Activated B cell treated with CpG ODN at 0.5 μM for 24 hours (primary cell): ENCODE results near the gene ANKRD65. TPM values are rescaled to one million over a fixed set of nuclear protein-coding genes. Genes with fewer than 3 reads are reported as not detected.
A peak's percentile ranks its signal among the peaks of the same experiment; 100 is the strongest.

ENCODE experiments used
- ATAC-seq: fragments of 200-7000 bp; cut with Tn5 transposase; one replicate; pipeline ENCODE4 v1.10.0; 2021; ENCODE audit warnings: low read depth, mild to moderate bottlenecking, moderate library complexity
- CTCF ChIA-PET: fragments of 350-600 bp; sonication (Branson Sonifier 250); formaldehyde crosslinking; loops from one replicate; lab custom pipeline; 2021; ENCODE audit warnings: antibody characterized with exemption; lab: Charles Lee
- POLR2A ChIA-PET: fragments of 350-600 bp; sonication (Branson Sonifier 250); formaldehyde crosslinking; loops from one replicate; lab custom pipeline; 2021; ENCODE audit warnings: antibody characterized with exemption; lab: Charles Lee
- DNase-seq: peaks from one replicate; pipeline ENCODE4 v3.0.0; 2022
- H3K27ac Mint-ChIP-seq: one replicate; pipeline ENCODE4 v1.8.0; 2020; ENCODE audit warnings: mixed read lengths
- H3K27me3 Mint-ChIP-seq: one replicate; pipeline ENCODE4 v1.8.0; 2021; ENCODE audit warnings: mixed read lengths
- H3K36me3 Mint-ChIP-seq: one replicate; pipeline ENCODE4 v1.8.0; 2021; ENCODE audit warnings: low read depth, mixed read lengths
- H3K4me1 Mint-ChIP-seq: one replicate; pipeline ENCODE4 v1.8.0; 2021; ENCODE audit warnings: mixed read lengths
- H3K4me3 Mint-ChIP-seq: one replicate; pipeline ENCODE4 v1.8.0; 2020; ENCODE audit warnings: mild to moderate bottlenecking, mixed read lengths
- H3K9me3 Mint-ChIP-seq: one replicate; pipeline ENCODE4 v1.8.0; 2020; ENCODE audit warnings: mixed read lengths
- intact Hi-C: fragments of 100-400 bp; cut with micrococcal nuclease; formaldehyde crosslinking; loops from one replicate; pipeline ENCODE4 v1.15.1; 2024
- total RNA-seq: library from RNA; stranded (reverse); gene quantifications from 2 replicates; pipeline ENCODE4 v1.2.3, GENCODE V29; 2022
- TF ChIP-seq, protein P1 (sequence below): fragments of 200-600 bp; IDR thresholded peaks from one replicate; pipeline ENCODE4 v1.8.0; 2022; ENCODE audit warnings: antibody characterized with exemption, mild to moderate bottlenecking

ANKRD65 gene
- total RNA-seq, 1 donor from 2014 or later = 0.13 TPM

- Mint-ChIP-seq H3K9me3 (no peaks in the 10 kb centered on the region), H3K27ac (no peak overlapping the region), H3K27me3 (peaks cover 14% of the 10 kb centered on the region), H3K4me3 (no peak overlapping the region), H3K36me3 (no peaks in the 10 kb centered on the region), H3K4me1 (peaks cover 20% of the 10 kb centered on the region)
- DNase-seq (no peak), ATAC-seq (no peak)
- POLR2A ChIA-PET = interaction anchor here (1.2 kb wide), 1 partner anchor 9 kb away, joined by 6 read pairs; no protein-coding TSS in a partner anchor
- intact Hi-C loops = no loop called here
- CTCF ChIA-PET = no interaction called here
- TF ChIP-seq, protein P1, sequence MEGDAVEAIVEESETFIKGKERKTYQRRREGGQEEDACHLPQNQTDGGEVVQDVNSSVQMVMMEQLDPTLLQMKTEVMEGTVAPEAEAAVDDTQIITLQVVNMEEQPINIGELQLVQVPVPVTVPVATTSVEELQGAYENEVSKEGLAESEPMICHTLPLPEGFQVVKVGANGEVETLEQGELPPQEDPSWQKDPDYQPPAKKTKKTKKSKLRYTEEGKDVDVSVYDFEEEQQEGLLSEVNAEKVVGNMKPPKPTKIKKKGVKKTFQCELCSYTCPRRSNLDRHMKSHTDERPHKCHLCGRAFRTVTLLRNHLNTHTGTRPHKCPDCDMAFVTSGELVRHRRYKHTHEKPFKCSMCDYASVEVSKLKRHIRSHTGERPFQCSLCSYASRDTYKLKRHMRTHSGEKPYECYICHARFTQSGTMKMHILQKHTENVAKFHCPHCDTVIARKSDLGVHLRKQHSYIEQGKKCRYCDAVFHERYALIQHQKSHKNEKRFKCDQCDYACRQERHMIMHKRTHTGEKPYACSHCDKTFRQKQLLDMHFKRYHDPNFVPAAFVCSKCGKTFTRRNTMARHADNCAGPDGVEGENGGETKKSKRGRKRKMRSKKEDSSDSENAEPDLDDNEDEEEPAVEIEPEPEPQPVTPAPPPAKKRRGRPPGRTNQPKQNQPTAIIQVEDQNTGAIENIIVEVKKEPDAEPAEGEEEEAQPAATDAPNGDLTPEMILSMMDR = no peak
Measured at GRCh38 chr1:1438531-1439381, 17.7 kb upstream of the ANKRD65 start.

DNA sequence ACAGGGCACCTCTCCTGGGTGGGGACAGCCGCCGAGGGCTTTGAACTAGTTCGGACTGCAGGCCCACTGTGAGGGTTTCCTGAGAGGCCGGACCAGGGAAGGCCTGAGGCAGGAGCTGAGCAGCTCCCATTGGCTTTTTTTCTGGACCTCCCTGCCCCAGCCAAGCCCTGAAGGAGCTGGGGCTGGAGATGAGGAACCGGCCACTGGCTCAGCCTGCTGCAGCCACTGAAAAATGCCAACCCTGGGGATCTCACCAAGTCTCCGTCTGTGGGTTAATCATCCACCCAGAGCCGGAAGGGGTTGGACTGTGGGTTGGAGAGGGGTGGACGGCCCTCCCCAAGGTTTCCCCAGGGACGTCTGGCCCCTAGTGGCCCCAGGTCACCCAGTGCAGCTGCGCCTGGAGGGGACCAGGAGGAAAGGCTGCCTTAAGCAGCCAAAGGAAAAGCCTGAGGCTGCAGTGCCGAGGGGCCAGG is 16.9 kb upstream of the ANKRD65 start:
- no peaks in the 10 kb centered on the region for H3K36me3 Mint-ChIP-seq
- DNase-seq (no peak), ATAC-seq (no peak)
- ChIA-PET POLR2A (interaction anchor here (1.2 kb wide), 1 partner anchor 9 kb away, joined by 6 read pairs; no protein-coding TSS in a partner anchor), CTCF (no interaction called here)
- intact Hi-C loops = no loop called here
- H3K4me1 Mint-ChIP-seq = peaks cover 22% of the 10 kb centered on the region
- H3K27ac Mint-ChIP-seq = no peak overlapping the region
- H3K27me3 Mint-ChIP-seq = peaks cover 14% of the 10 kb centered on the region
- H3K4me3 Mint-ChIP-seq = no peak overlapping the region
- no peaks in the 10 kb centered on the region for H3K9me3 Mint-ChIP-seq
- TF ChIP-seq, protein P1 = no peak

GRCh38 chr1:1437033-1437903 is 16.2 kb upstream of the ANKRD65 start:
- Mint-ChIP-seq H3K27ac (no peak overlapping the region), H3K4me1 (peaks cover 22% of the 10 kb centered on the region), H3K36me3 (no peaks in the 10 kb centered on the region), H3K4me3 (no peak overlapping the region), H3K9me3 (no peaks in the 10 kb centered on the region), H3K27me3 (peaks cover 17% of the 10 kb centered on the region)
- CTCF ChIA-PET = no interaction called here
- POLR2A ChIA-PET = no interaction called here
- intact Hi-C loops = no loop called here
- no peak for ATAC-seq
- TF ChIP-seq, protein P1 = no peak
- no peak for DNase-seq

DNA sequence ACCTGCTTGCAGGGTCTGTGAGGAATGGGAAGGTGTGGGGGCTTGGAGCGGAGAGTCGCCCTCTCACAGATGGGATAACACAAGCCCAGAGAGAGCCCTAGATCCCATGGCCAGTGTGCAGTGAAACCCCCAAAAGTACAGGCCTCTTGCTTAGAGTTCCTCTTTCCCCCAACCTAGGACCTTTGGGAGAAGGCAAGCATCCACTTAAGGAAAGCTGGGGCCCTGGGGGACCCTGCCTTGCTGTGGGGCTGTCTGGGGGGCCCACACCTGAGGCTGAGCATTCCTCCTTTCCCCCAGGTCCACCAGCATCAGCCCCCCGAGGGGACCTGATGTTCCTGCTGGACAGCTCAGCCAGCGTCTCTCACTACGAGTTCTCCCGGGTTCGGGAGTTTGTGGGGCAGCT is 15.6 kb upstream of the ANKRD65 start:
- ChIA-PET POLR2A (no interaction called here), CTCF (no interaction called here)

More for the DNA sequence above, 15.6 kb upstream of the ANKRD65 start:
- no peak for ATAC-seq
- intact Hi-C loops = no loop called here
- H3K4me3 Mint-ChIP-seq = peak overlapping the region; percentile 24
- H3K36me3 Mint-ChIP-seq = no peaks in the 10 kb centered on the region
- H3K27me3 Mint-ChIP-seq = peaks cover 17% of the 10 kb centered on the region
- no peaks in the 10 kb centered on the region for H3K9me3 Mint-ChIP-seq
- no peak for DNase-seq
- H3K27ac Mint-ChIP-seq = no peak overlapping the region
- TF ChIP-seq, protein P1 = no peak
- peaks cover 21% of the 10 kb centered on the region for H3K4me1 Mint-ChIP-seq
